Neural progenitor cell (in vitro differentiated cells): ENCODE results near the gene PSKH1.

ENCODE experiments used
- CTCF ChIP-seq: fragments of 200-600 bp; sonication (generic); IDR thresholded peaks from 2 replicates; pipeline ENCODE4 v1.5.1; 2017; ENCODE audit warnings: antibody characterized with exemption, mild to moderate bottlenecking
- EZH2phosphoT487 ChIP-seq: fragments of 200-600 bp; sonication (generic); IDR thresholded peaks from 2 replicates; pipeline ENCODE4 v1.6.1; 2017; ENCODE audit warnings: antibody characterized with exemption

GRCh38 chr16:67969254-67970039, 76.4 kb downstream of the PSKH1 start:
- no peak for TF ChIP-seq CTCF
- no peak for TF ChIP-seq EZH2phosphoT487
